G401.6 (cell line): ENCODE data around the gene SPAAR.
"Not testable (repeated sequence)": the region's sequence is repeated elsewhere in the genome, so short reads cannot be mapped to it uniquely, and the experiment has no call there.

Experiments used
- FAIRE-seq: peaks from 2 replicates; lab custom pipeline; 2012; peaks lifted over from hg19 to GRCh38; lab: Jason Lieb, UNC

Gene SPAAR

GRCh38 chr9:35923598-35923926, 14.3 kb downstream of the SPAAR start:
- FAIRE-seq = no peak

GRCh38 chr9:35923927-35924763, 14.9 kb downstream of the SPAAR start:
- FAIRE-seq = no peak

GRCh38 chr9:35928591-35929452, 19.5 kb downstream of the SPAAR start:
- no peak for FAIRE-seq

- FAIRE-seq = no peak
Measured at GRCh38 chr9:35929453-35929718, 20.1 kb downstream of the SPAAR start.

- no peak for FAIRE-seq
Measured at GRCh38 chr9:35930521-35930920, 21.2 kb downstream of the SPAAR start.

GRCh38 chr9:35930989-35931388, 21.7 kb downstream of the SPAAR start:
- FAIRE-seq = no peak

GRCh38 chr9:35932735-35933134, 23.4 kb downstream of the SPAAR start:
- FAIRE-seq = no peak

GRCh38 chr9:35933550-35934067, 24.3 kb downstream of the SPAAR start:
- FAIRE-seq = no peak

GRCh38 chr9:35934069-35934468, 24.8 kb downstream of the SPAAR start:
- not testable (repeated sequence) for FAIRE-seq

GRCh38 chr9:35935261-35935660, 26.0 kb downstream of the SPAAR start:
- FAIRE-seq = no peak

GRCh38 chr9:35935755-35936509, 26.6 kb downstream of the SPAAR start:
- FAIRE-seq = no peak

- no peak for FAIRE-seq
Measured at GRCh38 chr9:35937227-35937626, 27.9 kb downstream of the SPAAR start.

- no peak for FAIRE-seq
Measured at GRCh38 chr9:35938474-35939356, 29.4 kb downstream of the SPAAR start.

- no peak for FAIRE-seq
Measured at GRCh38 chr9:35939679-35940250, 30.5 kb downstream of the SPAAR start.

- FAIRE-seq = no peak
Measured at GRCh38 chr9:35940458-35941407, 31.4 kb downstream of the SPAAR start.

- no peak for FAIRE-seq
Measured at GRCh38 chr9:35942286-35942685, 33.0 kb downstream of the SPAAR start.

- FAIRE-seq = no peak
Measured at GRCh38 chr9:35944173-35944572, 34.9 kb downstream of the SPAAR start.

GRCh38 chr9:35944841-35945240, 35.6 kb downstream of the SPAAR start:
- FAIRE-seq = no peak

GRCh38 chr9:35945341-35946018, 36.2 kb downstream of the SPAAR start:
- FAIRE-seq = peak; percentile 91

- FAIRE-seq = no peak
Measured at GRCh38 chr9:35948451-35948850, 39.2 kb downstream of the SPAAR start.
